Measurements from ENCODE around the gene MOSPD3. TPM values are rescaled to one million over a fixed set of nuclear protein-coding genes. Genes with fewer than 3 reads are reported as not detected.

MOSPD3 gene
- total and polyA plus RNA-seq, 2 of the 8 experiments (the other 6 are each of a cell fraction or from before 2014, with no cell fraction given), result 20.7 to 21.4 TPM

GRCh38 chr7:100611983-100612729, at the start of gene MOSPD3 (continued):
- TF ChIP-seq SP1 (IDR thresholded peaks at IDR 0.05; ENCODE audit: low read depth, low read length) (peak; percentile 86), CEBPB (IDR thresholded peaks at IDR 0.05; ENCODE audit: low read depth, low read length) (peak; percentile 57), SP4 (IDR thresholded peaks at IDR 0.05; ENCODE audit: low read length) (peak; percentile 66; the same call in 1 of the 2 replicates), KDM1A (IDR thresholded peaks at IDR 0.05; ENCODE audit: borderline replicate concordance, low read length) (no peak), HDAC2 (IDR thresholded peaks at IDR 0.05; ENCODE audit: borderline replicate concordance in 1 of 2, low read depth in 2 of 2, low read length in 2 of 2) (no peak), MAX (IDR thresholded peaks at IDR 0.05) (no peak), SP2 (IDR thresholded peaks at IDR 0.05; ENCODE audit: low read length) (peak; percentile 21; the same call in 1 of the 2 replicates), TEAD4 (IDR thresholded peaks at IDR 0.05; ENCODE audit: low read depth, low read length) (no peak), POLR2A (IDR thresholded peaks at IDR 0.05; ENCODE audit: control extremely low read depth in 1 of 2, low read depth in 2 of 2, low read length in 2 of 2) (peak in 1 of 2 experiments; percentile 93; a peak in 2 of 3 replicates), TAF7 (optimal IDR thresholded peaks at IDR 0.05; ENCODE audit: borderline replicate concordance, low read depth, low read length) (peak; percentile 62), SIN3A (conservative IDR thresholded peaks at IDR 0.05 in 1 of 2, IDR thresholded peaks at IDR 0.05 in 1 of 2; ENCODE audit: low read depth in 1 of 2, low read length in 2 of 2) (peak in 1 of 2 experiments; percentile 48; a peak in 1 of 4 replicates), POLR2AphosphoS5 (IDR thresholded peaks at IDR 0.05; ENCODE audit: low read depth, low read length) (peak; percentile 69; the same call in 1 of the 2 replicates), POU5F1 (IDR thresholded peaks at IDR 0.05; ENCODE audit: low read depth, low read length) (no peak), JUND (IDR thresholded peaks at IDR 0.05; ENCODE audit: low read length) (no peak), HDAC6 (IDR thresholded peaks at IDR 0.05; ENCODE audit: low read depth, low read length) (no peak), CHD2 (IDR thresholded peaks at IDR 0.05; ENCODE audit: low read length) (peak; percentile 53; the same call in 1 of the 2 replicates), SIX5 (IDR thresholded peaks at IDR 0.05; ENCODE audit: low read depth, low read length) (no peak), GTF2F1 (IDR thresholded peaks at IDR 0.05; ENCODE audit: borderline replicate concordance, low read depth, low read length) (no peak), NANOG (IDR thresholded peaks at IDR 0.05; ENCODE audit: insufficient read depth, low read depth, low read length, poor library complexity, severe bottlenecking) (no peak), ATF3 (IDR thresholded peaks at IDR 0.05; ENCODE audit: insufficient read depth, low read depth, low read length) (no peak), CBX8 (IDR thresholded peaks at IDR 0.05; ENCODE audit: borderline replicate concordance, low read depth, low read length) (no peak), EZH2 (IDR thresholded peaks at IDR 0.05; ENCODE audit: low read depth, low read length, severe bottlenecking) (no peak)
